ENCODE data around the gene SERPINB8. TPM values are rescaled to one million over a fixed set of nuclear protein-coding genes. Genes with fewer than 3 reads are reported as not detected.
A peak's percentile ranks its signal among the peaks of the same experiment; 100 is the strongest.
"Not testable (repeated sequence)": the region's sequence is repeated elsewhere in the genome, so short reads cannot be mapped to it uniquely, and the experiment has no call there.

SERPINB8 gene, protein sequence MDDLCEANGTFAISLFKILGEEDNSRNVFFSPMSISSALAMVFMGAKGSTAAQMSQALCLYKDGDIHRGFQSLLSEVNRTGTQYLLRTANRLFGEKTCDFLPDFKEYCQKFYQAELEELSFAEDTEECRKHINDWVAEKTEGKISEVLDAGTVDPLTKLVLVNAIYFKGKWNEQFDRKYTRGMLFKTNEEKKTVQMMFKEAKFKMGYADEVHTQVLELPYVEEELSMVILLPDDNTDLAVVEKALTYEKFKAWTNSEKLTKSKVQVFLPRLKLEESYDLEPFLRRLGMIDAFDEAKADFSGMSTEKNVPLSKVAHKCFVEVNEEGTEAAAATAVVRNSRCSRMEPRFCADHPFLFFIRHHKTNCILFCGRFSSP
- 3.2 and 6.7 TPM in 2 replicates for total RNA-seq

DNA sequence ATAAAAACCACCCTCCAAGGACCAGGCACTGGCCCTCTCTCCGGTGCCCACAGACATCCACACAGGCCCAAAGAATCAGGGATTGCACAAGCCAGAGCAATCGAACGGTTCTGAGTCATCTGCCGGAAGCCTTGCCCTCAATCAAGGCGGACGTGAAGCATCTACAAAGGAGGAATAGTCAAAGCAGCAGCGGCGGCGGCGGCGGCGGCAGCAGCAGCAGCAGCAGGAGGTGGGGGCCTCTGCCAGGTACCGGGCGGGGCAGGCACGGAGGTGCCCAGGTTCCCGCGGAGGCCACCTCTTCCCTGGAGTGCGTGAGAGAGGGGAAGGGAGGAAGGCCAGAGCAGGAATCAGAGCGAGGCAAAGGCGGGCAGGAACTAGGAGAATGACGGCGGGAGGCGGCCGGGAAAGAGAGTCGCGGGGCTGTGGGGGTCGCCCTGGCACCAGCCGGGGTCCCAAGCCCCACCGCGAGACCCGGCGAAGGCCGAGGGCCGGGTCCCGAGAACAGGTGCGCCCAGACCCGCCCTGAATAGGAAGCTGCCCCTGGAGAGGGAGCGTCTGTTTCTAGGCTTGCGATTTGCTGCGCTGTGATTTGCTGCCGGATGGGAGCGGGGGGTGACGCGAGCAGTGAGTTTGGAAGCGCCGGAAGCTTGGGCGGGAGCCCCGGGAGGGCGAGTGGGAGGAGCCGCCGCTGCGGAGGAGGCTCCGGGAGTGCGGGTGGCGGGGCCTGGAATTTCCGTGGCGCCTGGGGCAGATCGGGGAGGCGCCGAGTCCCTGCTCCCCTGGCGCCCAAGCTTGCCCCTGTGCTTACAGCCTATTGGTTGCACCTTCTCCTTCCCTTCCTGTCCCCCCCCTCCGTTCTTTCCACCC is at the start of gene SERPINB8:
Gene SERPINB8 (plus strand): TSS at position 140 of the 867 bp plus-strand sequence. CDS start 8,228 bp downstream, outside the sequence.
- peak; percentile 75 to 85 for DNase-seq (ENCODE audit: low read depth in 2 of 2)

DNA sequence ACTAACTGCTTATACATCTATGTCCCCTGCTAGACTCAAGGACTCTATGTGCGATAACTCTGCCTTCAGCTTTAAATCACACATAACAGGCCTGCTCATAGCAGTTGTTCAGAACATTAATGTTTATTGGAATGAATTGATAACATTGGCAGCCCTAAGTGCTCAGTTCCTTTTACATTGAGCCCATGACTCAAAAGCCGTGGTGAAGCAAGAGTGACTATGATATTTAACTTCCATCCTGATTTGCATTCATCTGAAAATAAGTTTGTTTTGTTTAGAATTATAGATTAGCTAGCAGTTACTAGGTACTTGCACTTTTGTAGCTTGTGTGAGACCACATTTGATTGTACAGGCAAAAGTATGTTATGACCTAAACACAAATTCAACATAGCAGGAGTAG is 47.8 kb upstream of the SERPINB8 start:
- no peak for DNase-seq (ENCODE audit: low read depth in 2 of 2)

DNA sequence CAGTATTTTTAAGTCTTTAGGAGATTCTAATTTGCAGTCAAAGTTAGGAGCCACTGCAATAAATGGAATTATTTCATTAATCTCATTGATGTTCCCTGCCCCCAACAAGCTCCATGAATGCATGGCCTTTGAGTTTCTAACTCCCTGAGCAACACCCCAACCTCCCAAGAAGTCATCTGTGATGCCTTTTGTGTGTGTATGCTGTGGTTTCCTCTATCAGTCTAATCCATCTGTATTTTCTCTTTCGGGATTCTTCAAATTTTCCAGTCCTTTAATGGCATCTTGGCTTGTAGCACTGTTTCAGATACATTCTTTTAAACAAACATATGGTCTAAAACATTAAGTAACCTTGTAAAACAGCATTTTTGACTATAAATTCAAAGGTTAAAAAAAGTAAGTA is 45.3 kb upstream of the SERPINB8 start:
- DNase-seq (ENCODE audit: low read depth in 2 of 2): no peak

- no peak for DNase-seq (ENCODE audit: low read depth in 2 of 2)
These were observed 41.5 kb upstream of the SERPINB8 start for GRCh38 chr18:63928331-63928730.

- not testable (repeated sequence) for DNase-seq (ENCODE audit: low read depth in 2 of 2)
These were observed 40.5 kb upstream of the SERPINB8 start for GRCh38 chr18:63929369-63929768.

- no peak for DNase-seq (ENCODE audit: low read depth in 2 of 2)
These were observed 39.0 kb upstream of the SERPINB8 start for GRCh38 chr18:63930773-63931354.

- peak; percentile 15 to 60 for DNase-seq (ENCODE audit: low read depth in 2 of 2)
These were observed 33.5 kb upstream of the SERPINB8 start for GRCh38 chr18:63936156-63936931.

- no peak for DNase-seq (ENCODE audit: low read depth in 2 of 2)
These were observed 32.9 kb upstream of the SERPINB8 start for GRCh38 chr18:63936932-63937393.

GRCh38 chr18:63940008-63940407 is 29.9 kb upstream of the SERPINB8 start:
- DNase-seq (ENCODE audit: low read depth in 2 of 2): no peak

GRCh38 chr18:63940543-63941050 is 29.3 kb upstream of the SERPINB8 start:
- not testable (repeated sequence) for DNase-seq (ENCODE audit: low read depth in 2 of 2)

DNA sequence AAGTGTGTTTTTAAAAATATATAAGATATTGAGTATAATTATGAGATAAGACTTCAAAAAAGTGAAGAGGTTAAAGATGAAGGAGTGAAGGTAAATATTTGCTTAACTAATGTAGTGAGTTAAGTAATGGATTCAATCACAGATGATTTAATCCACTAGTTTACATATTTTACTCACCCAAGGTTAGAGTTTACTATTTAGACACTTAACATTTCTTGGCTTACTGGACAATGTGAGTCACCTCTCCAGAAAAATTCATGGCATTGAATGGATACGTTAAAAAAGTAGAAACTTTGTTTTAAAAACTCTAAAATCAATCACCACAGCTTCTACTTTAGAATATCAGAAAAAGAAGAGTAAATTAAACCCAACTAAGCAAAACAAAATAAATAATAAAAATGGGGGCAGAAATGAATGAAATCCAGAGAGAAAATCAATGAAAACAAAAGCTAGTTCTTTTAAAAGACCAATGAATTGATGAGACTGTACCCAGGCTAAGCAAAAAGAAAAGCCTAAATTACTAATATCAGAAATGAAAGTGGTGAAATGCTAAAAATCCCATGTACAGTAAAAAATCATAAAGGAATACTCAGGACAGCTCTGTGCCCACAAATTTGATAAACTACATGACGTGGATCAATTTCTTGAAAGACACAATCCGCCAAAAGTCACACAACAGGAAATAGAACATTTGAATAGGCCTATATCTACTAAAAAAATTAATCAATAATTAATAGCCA is 22.7 kb upstream of the SERPINB8 start:
- no peak for DNase-seq (ENCODE audit: low read depth in 2 of 2)

DNA sequence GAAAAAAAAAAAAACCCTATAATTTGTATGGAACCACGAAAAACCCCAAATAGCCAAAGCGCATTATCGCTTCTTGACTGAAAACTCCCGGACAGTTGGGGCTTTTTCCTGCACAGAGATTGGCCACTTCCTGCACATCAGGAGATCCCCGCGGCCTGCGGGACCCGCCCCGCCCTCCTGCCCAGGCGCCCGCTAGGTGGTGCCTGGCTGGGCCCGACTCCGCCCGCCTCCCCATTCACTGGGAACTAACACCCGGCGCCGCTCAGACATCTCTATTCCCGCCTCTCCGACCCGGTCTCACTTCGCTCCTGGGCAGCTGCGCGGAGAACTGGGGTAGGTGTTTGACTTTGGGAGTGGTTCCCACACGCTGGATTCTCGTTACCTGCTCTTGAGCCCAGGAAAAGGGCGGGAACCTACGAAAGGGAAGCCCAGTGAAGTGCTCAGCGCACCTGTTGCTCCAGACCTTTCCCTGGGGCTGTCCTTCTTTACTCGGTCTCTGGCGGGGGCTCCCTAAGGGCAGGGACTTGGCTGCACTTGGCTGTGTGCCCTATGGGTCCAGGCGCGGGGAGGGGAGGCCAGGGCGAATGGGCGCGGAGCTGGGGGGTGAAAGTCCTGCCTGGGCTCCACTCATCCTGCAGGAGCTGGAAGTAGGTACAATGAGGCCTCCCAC is 20.7 kb upstream of the SERPINB8 start, which contains the start of gene HMSD:
Gene HMSD (plus strand): TSS at position 234 of the 670 bp plus-strand sequence. CDS start 4,155 bp downstream, outside the sequence.
- DNase-seq (ENCODE audit: low read depth in 2 of 2): peak in 1 of 2 donors; percentile 31

DNA sequence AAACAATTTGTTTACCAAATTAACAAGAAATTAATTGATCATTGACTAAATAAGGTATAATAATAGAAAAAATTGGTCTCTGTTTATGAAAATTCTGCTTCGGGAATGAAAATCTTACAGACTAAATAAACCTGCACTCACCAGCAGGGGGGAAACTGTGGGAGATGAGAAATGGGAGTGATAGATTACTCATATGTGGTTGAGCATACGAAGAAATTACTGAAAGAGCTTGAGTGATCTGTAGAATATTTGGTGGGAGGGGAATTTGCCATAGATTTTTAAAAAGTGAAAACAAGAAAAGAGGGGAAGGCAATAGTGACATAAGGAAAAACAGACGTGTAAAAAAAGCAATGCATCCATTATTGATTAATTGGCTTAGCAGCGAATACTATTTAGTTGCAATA is 18.6 kb upstream of the SERPINB8 start:
- DNase-seq (ENCODE audit: low read depth in 2 of 2): no peak

DNA sequence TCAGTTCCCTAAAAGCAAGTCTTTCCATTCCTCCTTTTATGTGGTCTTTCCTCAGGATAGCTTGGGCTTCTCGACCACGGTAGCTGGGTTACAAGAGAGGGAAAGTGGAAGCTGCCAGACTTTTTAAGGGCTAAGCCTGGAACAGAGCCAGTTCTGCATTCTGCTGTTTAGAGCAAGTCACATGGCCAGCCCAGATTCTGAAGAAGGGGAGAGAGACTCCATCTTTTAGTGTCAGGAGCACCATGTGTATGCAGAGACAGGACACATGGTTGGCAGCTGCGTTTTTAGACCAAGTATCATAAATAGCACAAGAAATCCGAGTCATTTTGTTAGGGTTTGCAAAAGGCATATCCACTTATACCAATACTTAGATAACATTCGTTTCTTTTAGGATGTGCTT is 16.1 kb upstream of the SERPINB8 start:
- no peak for DNase-seq (ENCODE audit: low read depth in 2 of 2)

- no peak for DNase-seq (ENCODE audit: low read depth in 2 of 2)
These were observed 13.1 kb upstream of the SERPINB8 start for GRCh38 chr18:63956755-63957154.

- DNase-seq (ENCODE audit: low read depth in 2 of 2): no peak
These were observed 9.0 kb upstream of the SERPINB8 start for GRCh38 chr18:63960891-63961290.

GRCh38 chr18:63961435-63961980 is 8.4 kb upstream of the SERPINB8 start:
- DNase-seq (ENCODE audit: low read depth in 2 of 2): no peak

- peak in 1 of 2 donors; percentile 37 for DNase-seq (ENCODE audit: low read depth in 2 of 2)
These were observed 7.7 kb upstream of the SERPINB8 start for GRCh38 chr18:63962137-63962536.

DNA sequence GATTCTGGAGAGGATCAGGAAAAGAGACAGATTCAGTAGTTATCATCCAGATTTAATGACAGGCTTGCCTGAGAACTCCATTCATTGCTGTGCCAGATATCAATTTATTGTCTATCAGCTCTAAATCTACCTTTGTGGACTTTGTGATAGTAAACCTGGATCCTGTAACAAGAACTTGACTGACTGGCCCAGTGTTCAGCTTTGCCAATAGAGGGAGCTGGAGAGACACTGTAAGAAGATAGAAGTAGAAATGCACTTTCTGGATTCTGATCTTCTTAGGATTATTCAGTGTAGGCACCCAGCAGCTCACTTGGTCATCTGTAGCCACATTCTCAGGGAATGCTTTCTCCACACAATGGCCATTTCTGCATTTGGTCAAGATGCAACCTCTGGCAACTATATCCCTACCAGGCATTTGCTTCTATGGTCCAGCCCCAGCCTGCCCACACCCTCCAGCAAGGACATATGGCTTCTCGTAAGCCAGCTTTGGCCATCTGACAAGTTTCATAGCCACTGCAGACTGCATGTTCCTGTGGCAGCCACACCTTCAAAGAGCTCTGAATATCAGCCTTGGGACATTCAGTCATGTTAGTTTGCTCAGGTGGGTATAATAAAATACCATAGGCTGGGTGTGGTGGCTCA is 6.1 kb upstream of the SERPINB8 start:
- DNase-seq (ENCODE audit: low read depth in 2 of 2): peak in 1 of 2 donors; percentile 73

All from dermis microvascular lymphatic vessel endothelial cell (primary cell).